Stimulated activated memory B cell treated with anti-CD40 and anti-IgM and Interleukin-4, amounts not matched to agents 10 μg/mL and 1 μg/mL and 100 μg/mL, for 72 hours (primary cell): ENCODE data around the gene HNRNPL.
"Not testable (repeated sequence)": the region's sequence is repeated elsewhere in the genome, so short reads cannot be mapped to it uniquely, and the experiment has no call there.

Source experiments
- ATAC-seq: fragments of 150-1000 bp; cut with Tn5 transposase; 2 replicates; pipeline ENCODE4 v1.10.0; 2021
- H3K27ac Mint-ChIP-seq: one replicate; pipeline ENCODE4 v1.8.0; 2022; ENCODE audit warnings: mild to moderate bottlenecking, mixed read lengths
- H3K27me3 Mint-ChIP-seq: one replicate; pipeline ENCODE4 v1.8.0; 2022; ENCODE audit warnings: mixed read lengths
- H3K36me3 Mint-ChIP-seq: one replicate; pipeline ENCODE4 v1.8.0; 2022; ENCODE audit warnings: mixed read lengths
- H3K4me1 Mint-ChIP-seq: one replicate; pipeline ENCODE4 v1.8.0; 2022; ENCODE audit warnings: mixed read lengths
- H3K4me3 Mint-ChIP-seq: one replicate; pipeline ENCODE4 v1.8.0; 2022; ENCODE audit warnings: mild to moderate bottlenecking, moderate library complexity, mixed read lengths
- H3K9me3 Mint-ChIP-seq: one replicate; pipeline ENCODE4 v1.8.0; 2022; ENCODE audit warnings: mixed read lengths

The HNRNPL gene

DNA sequence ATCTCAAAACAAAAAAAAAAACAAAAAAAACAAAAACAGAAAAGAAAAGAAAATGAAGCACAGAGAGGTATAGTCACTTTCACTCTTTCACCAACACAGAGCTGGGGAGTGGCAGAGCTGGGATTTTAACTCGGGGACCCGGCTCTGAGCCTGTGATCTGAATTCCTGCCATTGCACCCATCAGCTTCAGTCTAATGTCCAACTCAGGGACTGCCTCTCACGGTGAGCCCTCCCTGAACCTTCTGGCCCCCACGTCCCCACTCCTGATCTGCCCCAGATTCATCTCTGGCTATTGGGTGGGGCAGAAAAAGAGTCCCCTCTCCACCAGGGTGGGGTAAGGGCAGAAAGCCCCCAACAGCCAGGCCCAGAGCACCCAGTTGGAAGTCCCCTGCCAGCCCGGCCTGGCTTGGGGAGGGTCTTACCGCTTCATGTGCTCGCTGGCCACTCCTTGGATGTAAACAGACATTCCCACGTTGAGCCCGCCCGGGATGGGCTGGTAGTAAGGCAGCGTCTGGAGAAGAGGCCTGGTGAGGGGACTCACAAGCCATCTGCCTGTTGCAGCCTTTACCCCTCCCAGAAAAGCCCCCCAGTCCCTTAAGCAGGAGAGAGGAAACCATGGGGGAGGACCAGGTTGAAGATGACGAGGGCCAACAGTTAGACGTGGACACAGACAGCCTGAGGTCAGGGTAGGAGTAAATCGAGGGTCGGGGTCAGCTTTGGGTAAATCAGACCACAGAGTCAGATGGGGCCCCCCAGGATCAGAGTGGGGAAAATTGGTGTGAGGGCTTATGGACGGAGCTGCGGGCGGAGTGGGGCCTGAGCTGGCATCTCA is 37.6 kb downstream of the HNRNPL start:
- Mint-ChIP-seq H3K4me3 (no peak overlapping the region), H3K4me1 (peaks cover 4% of the 10 kb centered on the region), H3K27ac (no peak overlapping the region), H3K9me3 (peaks cover 3% of the 10 kb centered on the region), H3K36me3 (peaks cover 31% of the 10 kb centered on the region), H3K27me3 (no peaks in the 10 kb centered on the region)
- ATAC-seq, result no peak

DNA sequence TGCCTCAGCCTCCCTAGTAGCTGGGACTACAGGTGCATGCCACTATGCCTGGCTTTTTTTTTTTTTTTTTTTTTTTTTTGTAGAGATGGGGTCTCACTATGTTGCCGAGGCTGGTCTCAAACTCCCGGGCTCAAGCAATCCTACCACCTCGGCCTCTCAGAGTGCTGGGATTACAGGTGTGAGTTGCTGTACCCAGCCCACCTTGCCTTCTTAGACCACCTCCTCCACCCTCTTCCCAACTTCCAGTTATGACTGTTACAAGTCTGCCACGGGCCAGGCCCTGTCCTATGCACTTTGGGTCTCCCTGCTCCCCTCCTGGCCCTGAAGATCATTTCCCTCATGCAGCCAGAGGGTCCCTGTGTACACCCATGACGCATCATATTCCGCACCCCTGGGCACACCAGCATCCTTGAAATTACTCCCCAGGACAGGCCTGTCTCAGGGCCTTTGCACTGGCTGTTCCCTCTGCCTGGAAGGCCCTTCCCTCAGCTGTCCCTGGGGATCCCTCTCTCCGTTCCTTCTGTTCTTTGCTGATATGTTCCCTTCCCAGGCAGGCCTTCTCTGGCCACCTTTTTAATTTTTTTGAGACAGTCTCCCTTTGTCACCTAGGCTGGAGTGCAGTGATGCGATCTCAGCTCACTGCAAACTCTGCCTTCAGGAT is 40.1 kb downstream of the HNRNPL start:
- Mint-ChIP-seq H3K27ac (no peak overlapping the region), H3K36me3 (peaks cover 14% of the 10 kb centered on the region), H3K9me3 (peaks cover 3% of the 10 kb centered on the region), H3K4me3 (no peak overlapping the region), H3K27me3 (no peaks in the 10 kb centered on the region), H3K4me1 (peaks cover 14% of the 10 kb centered on the region)
- ATAC-seq, result no peak

DNA sequence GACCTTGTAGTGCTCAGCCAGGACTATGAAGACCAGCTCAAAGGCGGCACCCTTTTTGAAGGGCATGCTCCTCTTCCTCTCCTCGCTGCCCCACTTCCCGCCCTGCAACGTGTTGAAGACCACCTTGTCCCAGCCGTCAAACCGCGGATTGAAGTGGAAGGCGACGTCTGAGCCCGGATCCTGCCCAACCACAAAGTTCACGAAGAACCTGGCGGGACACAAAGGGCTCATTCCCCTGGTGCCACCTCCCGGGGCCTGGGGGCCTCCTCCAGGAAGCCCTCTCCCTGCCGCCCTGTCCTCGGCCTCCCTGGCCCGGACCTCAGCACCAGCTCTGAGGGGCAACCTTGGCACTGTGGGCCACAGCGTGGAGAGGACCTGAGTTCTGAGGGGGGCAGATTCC is 41.0 kb downstream of the HNRNPL start:
- ATAC-seq, result no peak
- Mint-ChIP-seq H3K27ac (no peak overlapping the region), H3K27me3 (no peaks in the 10 kb centered on the region), H3K4me3 (no peak overlapping the region), H3K4me1 (peaks cover 14% of the 10 kb centered on the region), H3K9me3 (peaks cover 3% of the 10 kb centered on the region), H3K36me3 (peaks cover 14% of the 10 kb centered on the region)

DNA sequence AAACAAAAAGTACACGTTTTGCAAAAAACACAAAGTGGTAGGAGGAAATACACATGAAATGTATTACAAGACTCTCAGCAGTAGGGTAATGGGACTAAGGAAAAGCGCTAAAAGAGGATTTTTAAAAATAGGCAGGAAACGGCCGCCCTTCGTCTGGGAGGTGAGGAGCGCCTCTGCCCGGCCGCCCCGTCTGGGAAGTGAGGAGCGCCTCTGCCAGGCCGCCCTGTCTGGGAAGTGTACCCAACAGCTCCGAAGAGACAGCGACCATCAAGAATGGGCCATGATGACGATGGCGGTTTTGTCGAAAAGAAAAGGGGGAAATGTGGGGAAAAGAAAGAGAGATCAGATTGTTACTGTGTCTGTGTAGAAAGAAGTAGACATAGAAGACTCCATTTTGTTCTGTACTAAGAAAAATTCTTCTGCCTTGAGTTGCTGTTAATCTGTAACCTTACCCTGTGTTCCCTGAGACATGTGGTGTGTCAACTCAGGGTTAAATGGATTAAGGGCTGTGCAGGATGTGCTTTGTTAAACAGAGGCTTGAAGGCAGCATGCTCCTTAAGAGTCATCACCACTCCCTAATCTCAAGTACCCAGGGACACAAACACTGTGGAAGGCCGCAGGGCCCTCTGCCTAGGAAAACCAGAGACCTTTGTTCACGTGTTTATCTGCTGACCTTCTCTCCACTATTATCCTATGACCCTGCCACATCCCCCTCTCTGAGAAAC is 42.2 kb downstream of the HNRNPL start:
- Mint-ChIP-seq H3K36me3 (peaks cover 14% of the 10 kb centered on the region), H3K4me1 (peaks cover 14% of the 10 kb centered on the region)
- H3K27me3 Mint-ChIP-seq, H3K27ac Mint-ChIP-seq, H3K4me3 Mint-ChIP-seq, H3K9me3 Mint-ChIP-seq, ATAC-seq: not testable (repeated sequence)

DNA sequence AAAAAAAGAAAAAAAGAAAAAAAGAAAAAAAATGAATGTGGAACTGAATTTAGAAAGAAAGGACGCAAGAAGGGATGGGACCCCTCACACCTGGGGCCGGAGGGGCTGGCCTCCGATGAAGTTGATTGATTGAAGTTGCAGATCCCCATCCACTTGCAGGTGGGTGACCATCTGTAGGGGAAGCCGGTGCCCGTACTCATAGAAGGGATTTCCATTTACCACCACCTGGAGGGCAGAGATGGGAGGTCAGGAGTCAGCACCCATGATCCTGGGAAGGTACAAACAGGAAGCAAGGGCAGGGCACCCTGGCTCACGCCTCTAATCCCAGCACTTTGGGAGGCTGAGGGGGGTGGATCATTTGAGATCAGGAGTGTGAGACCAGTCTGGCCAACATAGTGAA is 43.4 kb downstream of the HNRNPL start:
- Mint-ChIP-seq H3K36me3 (peaks cover 14% of the 10 kb centered on the region), H3K27me3 (no peaks in the 10 kb centered on the region), H3K4me1 (peaks cover 14% of the 10 kb centered on the region), H3K9me3 (peaks cover 3% of the 10 kb centered on the region), H3K4me3 (no peak overlapping the region), H3K27ac (no peak overlapping the region)
- no peak for ATAC-seq

DNA sequence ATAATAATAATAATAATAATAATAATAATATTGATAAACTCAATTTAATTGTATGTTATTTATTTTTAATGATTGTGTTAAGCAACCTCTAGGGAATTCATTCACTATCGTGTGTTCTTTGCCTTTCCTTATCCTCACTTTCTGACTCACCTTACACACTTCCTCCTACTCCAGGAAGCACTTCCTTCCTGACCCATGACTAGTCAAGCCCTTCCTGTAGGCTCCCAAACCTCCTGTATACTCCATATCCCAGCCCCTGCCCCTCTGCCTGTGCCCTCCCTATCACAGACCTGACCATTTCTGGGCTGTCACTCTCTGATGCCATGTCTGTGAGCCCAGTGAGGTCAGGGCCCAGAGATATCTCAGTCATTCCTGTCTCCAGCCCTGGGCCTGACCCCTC is 44.6 kb downstream of the HNRNPL start:
- Mint-ChIP-seq H3K27ac (no peak overlapping the region), H3K9me3 (peaks cover 3% of the 10 kb centered on the region), H3K4me3 (no peak overlapping the region)

DNA sequence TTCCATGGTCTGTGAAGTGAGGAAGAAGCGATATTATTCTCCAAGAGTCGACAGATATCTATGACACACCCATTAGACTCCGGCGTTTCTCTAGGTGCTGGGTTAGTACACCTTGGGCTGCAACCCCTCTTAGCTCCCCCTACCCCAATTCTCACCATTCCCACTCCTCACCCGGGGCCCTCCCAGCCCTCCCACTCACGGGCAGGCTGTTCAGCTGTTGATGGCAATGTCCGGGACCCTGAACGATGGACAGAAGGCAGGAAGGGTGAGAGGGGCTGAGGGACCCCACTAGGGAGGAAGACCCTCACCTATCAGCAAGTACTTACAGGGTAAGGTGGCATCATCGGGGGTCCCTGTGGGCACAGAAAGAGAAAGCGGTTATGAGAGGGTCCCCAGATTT is 46.2 kb downstream of the HNRNPL start:
- H3K27me3 Mint-ChIP-seq, result no peaks in the 10 kb centered on the region
- H3K4me1 Mint-ChIP-seq, result peaks cover 14% of the 10 kb centered on the region
- no peak overlapping the region for H3K27ac Mint-ChIP-seq
- no peak for ATAC-seq
- H3K4me3 Mint-ChIP-seq, result no peak overlapping the region
- H3K36me3 Mint-ChIP-seq, result peaks cover 6% of the 10 kb centered on the region
- H3K9me3 Mint-ChIP-seq, result peaks cover 3% of the 10 kb centered on the region

More for the DNA sequence above, 44.6 kb downstream of the HNRNPL start:
- peaks cover 13% of the 10 kb centered on the region for H3K36me3 Mint-ChIP-seq
- H3K4me1 Mint-ChIP-seq, result peaks cover 14% of the 10 kb centered on the region
- H3K27me3 Mint-ChIP-seq, result no peaks in the 10 kb centered on the region
- no peak for ATAC-seq

DNA sequence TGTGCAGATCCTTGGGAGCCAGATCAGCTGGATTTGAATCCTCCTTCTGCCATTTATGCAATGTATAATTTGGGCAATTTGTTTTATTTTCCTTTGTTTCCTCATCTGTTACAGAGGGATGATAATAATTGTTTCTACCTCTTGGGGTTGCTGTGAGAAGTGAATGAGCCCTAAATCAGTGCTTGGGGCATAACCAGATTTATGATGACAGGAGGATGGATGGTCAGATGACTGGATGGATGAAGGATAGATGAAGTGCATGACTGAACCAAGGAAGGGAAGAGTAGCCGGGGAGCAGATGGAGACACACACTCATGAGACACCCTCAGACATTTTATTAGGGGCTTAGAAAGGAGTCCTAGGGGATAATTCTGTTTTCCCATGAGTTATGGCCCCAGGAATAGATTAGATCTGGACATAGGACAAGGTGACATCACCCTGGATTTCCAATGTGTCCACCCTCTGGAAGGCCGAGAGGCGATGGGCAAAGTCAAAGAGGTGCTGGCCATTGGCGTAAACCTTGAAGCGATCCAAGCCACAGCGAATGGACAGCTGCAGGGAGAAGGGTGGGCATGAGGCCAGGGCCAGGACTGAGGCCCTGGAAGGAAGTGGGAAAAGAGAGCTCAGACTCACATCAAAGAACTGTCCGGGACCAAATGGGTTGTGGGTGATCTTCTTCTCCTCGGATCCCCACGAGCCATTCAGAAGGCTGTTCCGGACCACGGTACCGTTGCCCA is 48.3 kb downstream of the HNRNPL start:
- no peak overlapping the region for H3K27ac Mint-ChIP-seq
- no peaks in the 10 kb centered on the region for H3K27me3 Mint-ChIP-seq

DNA sequence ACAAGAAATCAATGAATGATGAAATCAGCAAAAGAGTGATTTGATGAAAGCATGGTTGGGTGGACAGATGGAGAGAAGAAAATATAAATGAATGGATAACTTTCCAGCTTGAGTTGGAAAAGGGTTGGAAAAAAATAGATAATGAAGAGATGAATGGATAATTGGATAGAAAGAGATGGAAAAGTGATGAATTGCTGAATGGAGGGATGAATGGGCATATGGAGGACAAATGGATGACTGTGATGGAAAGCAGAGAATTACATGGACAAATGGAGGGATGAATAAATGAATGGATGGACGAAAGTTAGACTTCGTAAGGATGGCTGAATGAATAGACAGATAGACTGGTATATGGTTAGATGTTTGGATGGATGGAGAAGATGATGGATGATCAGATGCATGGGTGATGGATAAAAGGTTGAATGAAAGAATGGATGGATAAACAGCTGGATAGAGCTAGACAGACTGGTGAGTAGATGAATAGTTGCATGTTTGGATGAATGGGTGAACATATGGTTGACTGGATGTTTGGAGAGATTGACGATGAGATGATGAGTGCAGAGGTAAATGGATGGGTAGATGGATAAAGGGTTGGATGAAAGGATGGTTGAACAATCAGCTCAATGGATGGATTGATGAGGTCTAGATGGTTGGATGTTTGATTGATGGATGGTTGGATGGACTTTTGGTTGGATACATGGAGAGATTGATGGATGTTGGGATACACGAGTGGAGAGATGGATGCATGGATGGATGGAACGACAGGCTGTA is 49.0 kb downstream of the HNRNPL start:
- Mint-ChIP-seq H3K9me3 (no peaks in the 10 kb centered on the region), H3K4me1 (peaks cover 6% of the 10 kb centered on the region), H3K36me3 (no peaks in the 10 kb centered on the region), H3K27me3 (no peaks in the 10 kb centered on the region), H3K27ac (no peak overlapping the region), H3K4me3 (no peak overlapping the region)
- ATAC-seq, result no peak

More for the DNA sequence above, 48.3 kb downstream of the HNRNPL start:
- Mint-ChIP-seq H3K4me3 (no peak overlapping the region), H3K9me3 (no peaks in the 10 kb centered on the region), H3K4me1 (peaks cover 6% of the 10 kb centered on the region), H3K36me3 (no peaks in the 10 kb centered on the region)
- ATAC-seq, result no peak

DNA sequence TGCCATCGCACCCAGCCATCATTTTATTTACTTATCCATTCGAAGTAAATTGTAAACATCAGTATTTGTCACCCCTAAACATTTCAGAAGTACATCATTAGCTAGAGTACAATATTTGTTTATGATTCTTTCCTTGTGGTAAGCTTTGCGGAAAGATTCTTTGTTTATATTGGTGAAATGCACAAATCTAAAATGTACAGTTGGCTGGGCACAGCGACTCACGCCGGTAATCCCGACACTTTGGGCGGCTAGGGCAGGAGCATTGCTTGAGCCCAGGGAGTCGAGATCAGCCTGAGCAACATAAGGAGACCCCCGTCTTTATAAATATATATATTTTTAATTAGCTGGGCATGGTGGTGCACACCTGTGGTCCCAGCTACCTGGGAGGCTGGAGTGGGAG is 50.7 kb downstream of the HNRNPL start:
- Mint-ChIP-seq H3K4me1 (no peaks in the 10 kb centered on the region), H3K36me3 (no peaks in the 10 kb centered on the region), H3K4me3 (no peak overlapping the region), H3K27ac (no peak overlapping the region), H3K27me3 (no peaks in the 10 kb centered on the region), H3K9me3 (no peaks in the 10 kb centered on the region)
- ATAC-seq, result no peak

DNA sequence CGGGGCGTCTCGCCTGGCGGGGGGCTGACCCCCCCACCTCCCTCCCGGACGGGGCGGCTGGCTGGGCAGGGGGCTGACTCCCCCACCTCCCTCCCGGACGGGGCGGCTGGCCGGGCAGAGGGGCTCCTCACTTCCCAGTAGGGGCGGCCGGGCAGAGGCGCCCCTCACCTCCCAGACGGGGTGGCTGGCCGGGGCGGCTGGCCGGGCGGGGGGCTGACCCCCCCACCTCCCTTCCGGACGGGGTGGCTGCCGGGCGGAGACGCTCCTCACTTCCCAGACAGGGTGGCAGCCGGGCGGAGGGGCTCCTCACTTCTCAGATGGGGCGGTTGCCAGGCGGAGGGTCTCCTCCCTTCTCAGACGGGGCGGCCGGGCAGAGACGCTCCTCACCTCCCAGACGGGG is 52.0 kb downstream of the HNRNPL start:
- H3K4me3 Mint-ChIP-seq, H3K27ac Mint-ChIP-seq, ATAC-seq, H3K36me3 Mint-ChIP-seq, H3K9me3 Mint-ChIP-seq, H3K4me1 Mint-ChIP-seq, H3K27me3 Mint-ChIP-seq: not testable (repeated sequence)

DNA sequence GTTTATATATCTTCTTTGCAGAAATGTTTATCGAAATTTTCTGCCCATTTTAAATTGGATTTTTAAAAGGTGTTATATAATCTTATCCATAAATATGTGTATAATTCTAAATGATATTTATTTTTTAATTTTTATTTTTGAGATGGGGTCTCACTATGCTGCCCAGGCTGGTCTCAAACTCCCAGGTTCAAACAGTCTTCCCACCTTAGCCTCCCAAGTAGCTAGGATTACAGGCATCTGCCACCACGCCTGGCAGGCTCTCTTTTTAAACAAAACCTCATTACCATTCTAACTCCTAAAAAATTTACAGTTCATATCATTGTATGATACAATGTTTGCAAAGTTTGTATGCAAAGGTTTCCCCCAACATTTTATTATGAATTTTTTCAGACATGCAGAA is 53.6 kb downstream of the HNRNPL start:
- Mint-ChIP-seq H3K36me3 (no peaks in the 10 kb centered on the region), H3K9me3 (no peaks in the 10 kb centered on the region), H3K27ac (no peak overlapping the region), H3K27me3 (no peaks in the 10 kb centered on the region), H3K4me3 (no peak overlapping the region), H3K4me1 (no peaks in the 10 kb centered on the region)
- ATAC-seq, result no peak

DNA sequence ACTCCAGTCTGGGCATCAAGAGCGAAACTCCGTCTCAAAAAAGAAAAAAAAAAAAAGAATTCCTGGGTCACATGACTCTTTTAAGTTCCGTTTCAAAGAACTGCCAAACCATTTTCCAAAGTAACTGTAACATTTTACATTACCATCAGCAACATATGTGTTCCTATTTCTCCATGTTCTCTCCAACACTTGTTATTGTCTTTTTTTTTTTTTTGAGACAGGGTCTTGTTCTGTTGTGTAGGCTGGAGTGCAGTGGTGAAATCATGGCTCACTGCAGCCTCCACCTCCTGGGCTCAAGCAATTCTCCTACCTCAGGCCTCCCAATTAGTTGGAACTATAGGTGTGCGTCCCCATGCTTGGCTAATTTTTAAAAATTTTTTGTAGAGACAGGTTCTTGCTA is 54.2 kb downstream of the HNRNPL start:
- no peak for ATAC-seq
- H3K27ac Mint-ChIP-seq, result no peak overlapping the region
- H3K36me3 Mint-ChIP-seq, result no peaks in the 10 kb centered on the region
- H3K4me1 Mint-ChIP-seq, result no peaks in the 10 kb centered on the region
- no peak overlapping the region for H3K4me3 Mint-ChIP-seq
- H3K9me3 Mint-ChIP-seq, result no peaks in the 10 kb centered on the region
- no peaks in the 10 kb centered on the region for H3K27me3 Mint-ChIP-seq

DNA sequence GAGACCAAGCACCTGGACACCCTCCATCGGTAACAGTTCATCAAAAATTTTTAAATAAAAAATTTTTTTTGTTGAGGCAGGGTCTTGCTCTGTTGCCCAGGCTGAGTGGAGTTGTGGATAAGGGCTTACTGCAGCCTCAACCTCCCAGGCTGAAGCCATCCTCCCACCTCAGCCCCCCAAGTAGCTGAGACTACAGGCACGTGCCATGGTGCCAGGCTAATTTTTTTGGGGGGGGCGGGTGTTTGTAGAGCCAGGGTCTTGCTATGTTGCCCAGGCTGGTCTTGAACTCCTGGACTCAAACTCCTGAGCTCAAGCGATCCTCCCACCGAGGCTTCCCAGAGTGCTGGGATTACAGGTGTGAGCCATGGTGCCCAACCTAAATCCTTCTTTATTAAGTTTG is 56.1 kb downstream of the HNRNPL start:
- Mint-ChIP-seq H3K9me3 (no peaks in the 10 kb centered on the region), H3K4me1 (no peaks in the 10 kb centered on the region), H3K27ac (no peak overlapping the region), H3K4me3 (no peak overlapping the region), H3K36me3 (no peaks in the 10 kb centered on the region), H3K27me3 (no peaks in the 10 kb centered on the region)
- no peak for ATAC-seq
